ENCODE data around the gene FAM240A.
"Not testable (repeated sequence)": the region's sequence is repeated elsewhere in the genome, so short reads cannot be mapped to it uniquely, and the experiment has no call there.

FAM240A gene

DNA sequence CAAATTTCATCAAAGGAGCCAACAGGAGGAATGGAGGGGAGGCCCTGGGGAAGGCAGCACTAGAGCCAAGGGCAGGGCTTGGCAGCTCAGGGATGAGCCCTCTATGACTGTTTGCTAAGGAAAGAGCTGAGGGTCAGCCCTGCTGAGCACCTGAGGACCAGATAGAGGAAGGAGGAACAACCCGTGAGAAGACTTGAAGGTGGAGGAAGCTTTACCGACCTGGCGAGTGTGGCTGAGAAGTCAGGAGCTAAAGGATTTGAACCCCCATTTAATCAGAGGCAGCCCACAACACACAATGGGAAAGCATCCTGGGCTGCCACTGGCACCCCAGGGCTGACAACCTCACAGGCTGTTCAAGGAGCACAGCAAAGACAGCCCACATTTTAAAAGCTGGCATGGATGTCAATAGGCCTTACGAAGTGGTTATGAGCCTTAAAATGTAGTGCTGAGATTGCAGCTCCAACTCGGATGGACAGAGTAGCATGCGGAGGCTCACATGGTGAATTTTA is 25.5 kb upstream of the FAM240A start:
- DNase-seq (ENCODE audit: low spot score), result no peak

DNA sequence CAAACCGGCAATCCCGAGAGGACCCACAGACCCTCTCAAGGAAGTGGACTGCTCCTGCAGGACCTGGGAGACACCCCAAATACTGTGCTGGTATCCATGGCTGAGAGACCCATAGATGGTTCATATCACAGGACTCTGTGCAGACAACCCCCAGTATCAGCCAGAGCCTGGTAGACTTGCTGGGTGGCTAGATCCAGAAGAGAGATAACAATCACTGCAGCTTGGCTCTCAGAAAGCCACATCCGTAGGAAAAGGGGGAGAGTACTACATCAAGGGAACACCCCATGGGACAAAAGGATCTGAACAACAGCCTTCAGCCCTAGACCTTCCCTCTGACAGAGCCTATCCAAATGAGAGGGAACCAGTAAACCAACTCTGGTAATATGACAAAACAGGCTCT is 25.1 kb upstream of the FAM240A start:
- DNase-seq (ENCODE audit: low spot score), result not testable (repeated sequence)

DNA sequence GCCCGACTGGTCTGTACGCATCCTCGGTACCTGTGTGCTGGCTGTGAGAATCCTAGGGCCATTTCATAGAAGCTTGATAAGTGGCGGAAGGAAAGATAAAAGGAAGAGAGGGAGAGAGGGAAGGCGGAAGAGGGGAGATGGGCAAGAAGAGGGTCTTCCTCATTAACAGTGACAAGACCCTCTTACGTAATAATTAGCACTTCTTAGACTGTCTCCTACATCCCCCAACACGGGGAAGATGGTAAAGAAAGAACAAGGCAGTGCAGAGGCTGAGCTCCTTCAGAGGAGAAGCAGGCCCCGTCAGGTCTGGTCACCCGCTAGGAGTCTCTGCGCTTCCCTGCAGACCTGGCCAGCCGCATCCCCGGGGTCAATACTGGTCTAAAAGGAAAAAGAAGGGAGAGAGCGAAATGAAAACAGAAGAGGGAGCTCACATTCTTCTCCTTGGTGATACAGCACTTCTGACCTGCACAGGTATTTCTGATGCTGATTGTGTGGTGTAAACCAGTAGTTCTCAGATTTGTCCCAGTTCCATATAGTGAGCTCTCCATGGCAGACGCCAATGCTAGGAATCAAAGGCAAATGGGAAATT is 19.0 kb upstream of the FAM240A start:
- DNase-seq (ENCODE audit: low spot score), result no peak

DNA sequence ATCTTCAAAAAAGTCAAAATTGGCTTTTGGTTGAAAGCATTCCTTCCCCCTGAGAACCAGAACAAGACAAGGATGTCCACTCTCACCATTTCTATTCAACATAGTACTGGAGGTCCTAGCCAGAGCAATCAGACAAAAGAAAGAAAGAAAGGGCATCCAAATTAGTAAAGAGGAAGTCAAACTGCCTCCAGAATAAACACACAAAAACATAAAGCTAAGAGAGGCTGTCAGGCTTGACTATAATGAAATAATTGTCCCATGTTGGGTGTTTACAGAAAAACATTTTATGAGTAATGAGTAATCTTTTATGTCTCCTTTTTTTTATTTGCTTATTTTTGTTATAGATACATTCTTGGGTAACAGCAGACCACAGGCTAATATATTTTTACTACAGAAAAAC is 18.3 kb upstream of the FAM240A start:
- DNase-seq (ENCODE audit: low spot score), result no peak

DNA sequence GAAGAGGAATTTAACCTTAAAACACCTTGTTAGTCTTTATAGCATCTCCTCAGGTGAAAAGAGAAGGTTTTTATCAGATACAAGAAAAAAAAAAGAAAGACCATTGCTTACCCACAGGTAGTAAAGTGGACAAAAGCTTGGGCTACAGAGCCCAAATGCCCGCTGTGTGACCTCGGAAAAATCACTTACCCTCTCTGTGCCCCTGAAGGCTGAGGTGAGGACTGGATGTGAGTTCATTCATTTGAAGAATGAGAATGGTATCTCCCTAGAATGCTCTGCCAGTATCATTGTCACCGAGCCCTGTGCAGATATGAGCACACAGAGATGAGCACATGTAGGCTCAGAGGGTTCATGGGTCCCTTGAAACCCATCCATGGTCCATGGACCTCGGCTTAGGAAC is 17.6 kb upstream of the FAM240A start:
- DNase-seq (ENCODE audit: low spot score), result no peak

DNA sequence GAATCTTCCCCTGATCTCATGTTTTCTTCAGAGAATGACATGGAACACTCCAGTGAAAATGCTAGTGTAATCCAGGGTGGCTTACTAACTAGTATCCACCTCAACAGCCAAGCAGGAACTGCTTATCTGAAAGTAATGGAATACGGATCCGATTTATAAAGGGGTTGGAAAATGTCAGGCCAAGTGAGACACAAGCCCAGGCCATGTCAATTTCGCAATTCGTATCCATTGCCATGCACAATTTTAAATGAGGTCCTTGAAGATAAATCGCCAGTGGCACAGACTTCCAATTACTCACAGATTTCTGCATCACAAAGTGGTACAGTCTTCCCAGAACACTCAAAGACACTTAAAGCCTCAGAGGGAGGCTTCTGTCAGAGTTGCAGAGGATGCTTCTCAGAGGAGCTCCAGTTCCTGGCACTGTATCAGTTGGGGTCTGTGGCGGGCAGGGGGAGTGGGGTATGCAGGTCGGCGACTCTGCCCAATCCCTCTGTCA is 16.5 kb upstream of the FAM240A start:
- no peak for DNase-seq (ENCODE audit: low spot score)

DNA sequence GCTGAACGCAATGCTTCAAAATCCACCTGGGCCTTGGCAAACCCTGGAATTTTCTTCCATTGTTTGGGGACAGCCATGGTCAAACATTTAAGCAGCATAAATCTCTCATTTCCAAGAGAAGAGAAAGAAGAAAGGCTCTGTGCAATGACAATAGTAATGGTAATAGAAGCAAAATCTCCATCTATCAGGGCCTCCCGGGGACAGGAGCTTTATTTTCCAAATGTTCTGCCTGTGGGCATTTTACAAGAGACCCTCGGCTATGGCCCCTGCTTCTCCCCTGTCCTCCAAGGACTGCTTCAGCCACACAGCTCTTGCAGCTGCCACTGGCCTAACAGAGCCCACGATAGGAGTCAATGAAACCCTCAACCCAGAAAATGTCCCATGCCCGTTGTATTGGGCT is 12.7 kb upstream of the FAM240A start:
- no peak for DNase-seq (ENCODE audit: low spot score)

DNA sequence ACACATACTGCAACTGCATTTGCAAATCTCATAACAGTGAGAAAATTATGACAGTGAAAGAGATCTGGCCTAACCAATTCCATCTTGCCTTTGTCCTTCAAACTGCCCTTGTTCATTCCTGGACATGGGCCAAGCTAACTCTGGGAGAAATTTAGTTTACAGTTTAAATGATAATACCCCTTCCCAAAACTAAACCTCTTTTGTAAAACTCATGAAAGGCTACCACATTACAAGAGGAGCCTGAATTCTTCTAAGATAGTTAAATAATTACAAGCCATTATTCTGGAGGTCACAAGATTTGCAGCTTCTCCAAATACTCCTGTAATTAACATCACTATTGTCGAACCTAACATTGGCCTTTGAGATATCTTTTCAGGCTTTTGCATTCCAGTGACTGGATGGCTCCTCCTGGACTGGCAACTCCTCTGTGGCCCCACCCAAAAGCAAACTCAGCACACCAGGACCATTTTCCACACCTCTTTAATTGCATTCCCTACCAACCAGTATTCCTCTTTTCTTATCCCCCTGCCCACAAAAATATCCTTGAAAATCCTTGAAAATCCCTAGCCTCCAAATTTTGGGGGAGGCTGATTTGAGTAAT is 8.8 kb upstream of the FAM240A start:
- DNase-seq (ENCODE audit: low spot score), result no peak

DNA sequence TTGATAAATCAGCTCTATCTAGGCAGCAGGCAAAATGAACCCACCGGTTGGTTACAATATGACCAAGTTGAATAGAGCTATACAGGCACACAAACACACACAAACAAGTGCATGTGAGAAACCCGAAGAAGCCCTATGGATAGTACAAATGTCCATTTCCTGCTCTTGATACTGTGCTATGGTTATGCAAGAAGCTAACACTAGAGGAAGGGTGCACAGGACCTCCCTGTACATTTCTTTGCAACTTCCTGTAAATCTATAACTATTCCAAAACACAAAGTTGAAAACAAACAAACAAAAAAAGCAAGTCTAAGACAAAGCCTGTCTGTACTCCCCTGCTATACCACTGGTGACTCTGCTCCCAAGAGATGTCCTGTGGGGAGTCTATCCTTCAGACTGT is 8.2 kb upstream of the FAM240A start:
- DNase-seq (ENCODE audit: low spot score), result no peak

DNA sequence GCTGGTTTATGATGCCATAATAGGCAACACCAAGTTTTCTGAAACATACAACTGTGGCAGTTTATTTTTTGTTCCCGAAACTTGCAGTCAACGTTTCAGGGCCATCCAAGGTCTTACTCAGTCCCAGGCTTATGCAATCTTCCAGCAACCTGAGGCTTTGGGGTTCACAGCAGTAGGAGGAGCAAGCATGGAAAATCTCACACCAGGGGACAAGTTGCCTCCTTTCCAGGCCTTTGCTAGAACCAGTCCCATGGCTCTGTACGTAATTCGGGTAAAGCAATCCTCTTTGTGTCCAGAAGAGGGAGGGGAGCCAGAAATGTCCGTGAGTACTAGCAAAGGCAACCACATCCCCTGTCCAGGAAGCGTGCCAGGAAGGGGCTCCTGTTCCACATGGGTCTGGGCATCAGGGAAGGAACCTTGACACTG is 4.7 kb upstream of the FAM240A start:
- DNase-seq (ENCODE audit: low spot score), result no peak

DNA sequence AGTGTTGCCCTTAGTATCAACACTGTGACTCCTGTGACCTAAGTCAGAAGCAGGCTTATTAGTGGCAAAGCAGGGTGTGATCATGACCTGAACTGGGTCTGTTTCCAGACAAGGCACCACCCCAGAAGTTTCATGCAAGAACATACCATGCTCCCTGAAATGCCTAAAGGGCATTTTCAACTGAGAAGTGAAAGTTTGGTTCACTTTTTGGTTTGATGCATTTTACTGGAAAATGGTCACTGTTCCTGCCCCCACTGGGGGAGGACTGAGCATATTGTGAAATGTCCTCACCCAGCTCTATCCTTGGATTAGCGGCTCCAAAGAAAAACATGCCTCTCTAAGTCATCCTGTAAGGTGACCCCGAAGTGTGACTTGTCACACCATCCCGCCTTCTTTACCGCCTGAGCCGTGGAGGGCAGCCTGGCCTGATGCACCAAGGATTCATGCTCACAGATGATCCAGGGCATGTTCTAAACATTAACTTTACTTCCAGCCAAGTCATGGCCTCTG is 3.1 kb upstream of the FAM240A start:
- DNase-seq (ENCODE audit: low spot score), result no peak

DNA sequence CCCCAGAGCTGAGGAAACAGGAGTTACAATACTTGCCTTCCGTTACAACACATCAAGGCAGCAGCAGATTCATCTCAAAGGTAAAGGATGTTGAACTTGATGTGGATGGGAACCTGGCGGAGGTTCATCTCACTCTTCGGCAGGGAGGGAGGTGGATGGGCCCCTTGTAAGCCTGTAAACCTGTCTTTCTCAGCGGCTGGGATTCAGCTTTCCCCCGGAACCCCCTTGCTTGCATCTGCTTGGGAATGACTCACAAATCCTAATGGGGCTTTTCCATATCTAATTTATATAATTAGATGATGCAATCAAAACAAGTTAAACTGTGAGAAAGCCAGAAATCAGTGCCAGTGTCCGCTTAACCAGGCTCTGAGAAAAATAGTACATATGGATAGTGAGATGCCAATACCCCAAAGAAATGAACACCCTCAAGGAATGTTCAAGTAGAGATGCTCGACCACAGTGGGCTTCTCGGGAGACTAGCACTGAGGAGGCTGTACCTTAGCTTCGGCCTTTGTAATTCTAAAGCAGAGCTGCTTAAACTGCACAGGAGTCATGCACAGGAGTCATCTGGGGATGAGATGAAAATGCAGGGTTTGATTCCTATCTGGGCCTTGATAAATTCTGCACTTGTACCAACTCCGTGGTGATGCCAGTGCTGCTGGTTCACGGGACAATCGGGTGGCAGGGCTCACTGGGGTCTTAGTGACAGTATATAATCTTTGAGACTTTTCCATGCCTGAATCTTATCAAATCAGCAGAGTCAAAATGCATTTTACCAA is 2.2 kb upstream of the FAM240A start:
- no peak for DNase-seq (ENCODE audit: low spot score)

DNA sequence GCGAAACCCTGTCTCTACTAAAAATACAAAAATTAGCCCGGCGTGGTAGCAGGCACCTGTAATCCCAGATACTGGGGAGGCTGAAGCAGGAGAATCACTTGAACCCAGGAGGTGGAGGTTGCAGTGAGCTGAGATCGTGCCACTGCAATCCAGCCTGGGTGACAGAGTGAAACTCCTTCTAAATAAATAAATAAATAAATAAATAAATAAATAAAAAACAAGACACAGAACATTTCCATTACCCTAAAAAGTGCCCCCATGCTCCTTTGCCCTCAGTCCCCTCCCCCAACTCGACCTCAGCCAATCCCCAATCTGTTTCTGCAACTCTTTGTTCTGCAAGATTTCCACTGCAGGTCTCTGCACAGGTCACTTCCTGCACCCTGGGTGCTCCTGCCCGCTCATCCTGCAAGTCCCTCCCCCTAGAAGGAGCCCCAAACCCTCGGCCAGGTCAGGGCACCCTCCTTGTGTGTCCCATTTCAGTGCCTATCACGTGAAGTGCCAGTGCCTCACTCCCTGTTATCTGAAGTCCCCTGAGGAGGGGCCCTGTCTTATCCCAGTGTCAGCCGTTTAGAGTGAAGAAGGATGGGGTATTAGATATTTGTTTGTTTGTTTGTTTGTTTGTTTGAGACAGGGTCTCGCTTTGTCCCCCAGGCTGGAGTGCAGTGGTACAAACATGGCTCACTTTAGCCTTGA is 1.1 kb downstream of the FAM240A start:
- DNase-seq (ENCODE audit: low spot score), result no peak

DNA sequence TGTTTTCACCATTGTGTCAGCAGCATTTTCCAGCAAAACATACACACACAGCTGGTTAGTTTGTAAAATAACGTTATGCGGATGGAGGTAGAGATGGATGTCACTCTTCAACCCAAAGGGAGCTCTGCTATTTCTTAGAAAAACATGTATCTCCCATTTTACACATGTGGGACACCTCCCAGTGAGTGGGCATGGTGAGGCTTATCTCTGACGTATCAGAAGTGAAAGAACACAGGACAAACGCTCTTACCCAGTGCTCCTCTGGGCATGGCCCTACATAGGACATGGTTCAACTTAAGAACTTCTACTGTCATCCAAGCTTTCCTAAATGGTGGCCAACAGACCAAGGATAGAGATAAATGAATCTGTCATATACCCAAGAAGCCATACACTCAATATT is 2.1 kb downstream of the FAM240A start:
- DNase-seq (ENCODE audit: low spot score), result no peak

DNA sequence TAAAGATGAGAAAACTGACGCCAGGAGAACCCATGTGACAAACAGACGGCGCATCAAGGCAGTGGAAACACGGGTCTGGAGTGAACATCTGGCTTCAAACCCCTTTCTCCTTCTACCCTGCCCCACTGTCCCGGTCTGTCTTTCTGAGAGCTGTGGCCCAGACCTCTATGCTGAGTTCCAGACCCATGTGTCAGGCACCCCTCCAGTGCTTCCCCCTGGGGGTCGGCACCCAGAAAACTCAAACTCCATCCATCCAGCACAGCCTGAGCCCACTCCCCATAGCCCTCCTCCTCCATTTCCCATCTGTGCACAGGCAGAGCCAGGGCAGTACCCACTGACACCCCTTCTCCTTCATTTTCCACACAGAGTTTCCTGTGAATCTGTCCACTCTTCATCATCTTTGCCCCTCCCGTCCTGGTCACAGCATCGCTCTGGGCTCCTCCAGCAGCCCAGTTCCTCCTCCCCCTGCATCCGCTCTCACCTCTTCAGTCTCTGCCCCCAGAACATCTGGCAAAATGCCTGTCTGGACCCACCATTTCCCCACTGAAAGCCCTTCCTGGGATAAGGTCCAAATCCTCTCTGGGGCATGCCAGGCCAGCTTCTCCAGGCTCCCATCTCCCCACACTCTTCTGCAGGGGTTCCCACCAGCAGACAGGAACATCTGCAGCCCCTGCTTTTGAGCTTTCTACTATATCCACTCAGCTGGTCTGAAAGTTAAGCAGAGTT is 2.9 kb downstream of the FAM240A start:
- no peak for DNase-seq (ENCODE audit: low spot score)

DNA sequence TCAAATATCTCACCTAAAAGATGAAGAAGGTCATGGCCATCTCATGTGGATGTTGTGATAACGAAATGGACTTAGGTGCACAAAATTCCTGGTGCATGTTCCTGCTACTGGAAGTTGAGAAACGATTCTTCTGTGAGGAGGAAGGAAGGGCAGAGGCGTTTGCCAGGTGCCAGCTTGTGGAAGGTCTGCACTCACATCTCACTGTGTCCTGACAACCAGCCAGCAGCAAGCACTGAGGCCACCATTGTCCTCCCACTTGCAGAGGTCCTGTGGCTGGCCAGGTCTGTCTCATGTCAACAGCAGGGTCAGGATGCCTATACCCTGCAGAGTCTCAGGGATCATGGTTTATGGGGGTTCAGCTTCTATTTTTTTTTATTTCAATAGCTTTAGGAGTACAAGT is 3.7 kb downstream of the FAM240A start:
- no peak for DNase-seq (ENCODE audit: low spot score)

DNA sequence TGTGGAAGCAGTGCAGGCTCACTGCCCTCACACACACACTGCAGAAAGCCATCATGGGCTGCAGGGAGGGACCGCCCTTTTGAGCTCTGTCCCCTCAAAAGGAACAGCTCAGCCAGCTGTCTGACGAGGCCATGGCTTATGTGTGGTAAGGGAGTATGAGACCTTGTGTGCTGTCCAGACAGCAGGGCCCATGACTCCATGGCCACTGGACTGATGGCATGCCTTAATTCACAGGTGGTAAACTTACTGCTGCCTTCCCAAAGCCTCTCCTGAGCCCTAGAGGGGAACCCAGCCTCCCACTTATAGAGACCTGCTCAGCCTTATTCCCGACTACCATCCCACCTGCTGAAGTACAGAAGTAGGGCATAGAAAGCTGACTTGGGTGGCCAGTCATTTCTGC is 5.6 kb downstream of the FAM240A start:
- DNase-seq (ENCODE audit: low spot score), result no peak

DNA sequence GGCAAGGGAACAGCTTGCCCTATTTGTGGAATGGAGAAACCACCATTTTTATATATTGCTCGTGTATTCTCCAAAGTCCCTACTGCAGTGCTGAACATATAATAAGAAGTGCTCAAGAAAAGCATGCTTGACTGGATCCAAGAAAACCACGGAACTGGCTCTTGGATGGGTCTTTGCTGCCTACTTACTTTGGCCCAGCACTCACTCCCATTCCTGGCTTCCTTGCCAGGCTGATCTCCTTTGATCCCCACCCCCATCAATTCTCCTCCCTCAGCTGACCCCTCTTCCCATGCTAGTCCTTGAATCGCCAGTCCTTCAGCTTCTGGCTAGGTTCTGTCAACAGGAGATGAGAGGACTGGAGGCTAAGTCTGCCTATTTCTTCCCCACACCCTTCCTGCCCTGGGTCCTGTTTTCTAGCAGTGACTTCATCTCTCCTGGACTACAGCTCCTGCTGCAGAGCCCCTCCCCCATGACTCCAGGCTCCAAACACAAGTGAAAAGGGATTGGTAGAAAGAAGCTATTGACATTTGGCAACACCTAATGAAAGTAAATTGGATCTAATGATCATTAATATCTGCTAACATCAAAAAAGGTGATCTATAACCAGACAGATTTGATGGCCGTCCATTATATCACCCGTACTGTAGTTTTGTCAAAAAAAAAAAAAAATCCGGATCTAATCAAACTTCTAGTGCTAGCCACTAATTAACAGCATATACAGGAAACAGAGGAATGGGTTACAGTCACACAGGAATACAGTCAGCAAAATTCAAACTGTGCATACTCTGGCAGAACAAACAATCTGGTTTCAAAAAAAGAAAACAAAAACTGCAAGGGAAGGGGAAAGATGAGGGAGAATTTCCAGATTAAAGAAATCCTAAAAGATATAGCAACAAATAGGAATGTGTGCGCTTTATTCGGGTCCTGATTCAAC is 7.8 kb downstream of the FAM240A start:
- DNase-seq (ENCODE audit: low spot score), result no peak

DNA sequence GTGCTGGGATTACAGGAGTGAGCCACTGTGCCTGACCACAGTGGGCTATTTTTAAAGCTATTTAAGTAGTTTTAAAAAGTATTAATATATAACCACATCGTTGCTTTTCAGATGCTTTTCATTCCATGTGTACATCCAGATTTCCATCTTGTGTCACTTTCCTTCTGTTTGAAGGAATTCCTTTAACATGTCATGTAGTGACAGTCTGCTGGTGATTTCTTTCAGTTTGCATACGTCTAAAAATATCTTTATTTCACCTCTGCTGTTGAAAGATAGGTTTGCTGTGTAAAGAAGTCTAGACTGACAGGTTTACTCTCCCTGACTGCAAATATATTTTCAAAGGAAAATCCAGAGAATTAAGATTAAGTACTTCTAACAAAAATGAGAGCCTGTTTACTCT is 12.2 kb downstream of the FAM240A start:
- DNase-seq (ENCODE audit: low spot score), result no peak

DNA sequence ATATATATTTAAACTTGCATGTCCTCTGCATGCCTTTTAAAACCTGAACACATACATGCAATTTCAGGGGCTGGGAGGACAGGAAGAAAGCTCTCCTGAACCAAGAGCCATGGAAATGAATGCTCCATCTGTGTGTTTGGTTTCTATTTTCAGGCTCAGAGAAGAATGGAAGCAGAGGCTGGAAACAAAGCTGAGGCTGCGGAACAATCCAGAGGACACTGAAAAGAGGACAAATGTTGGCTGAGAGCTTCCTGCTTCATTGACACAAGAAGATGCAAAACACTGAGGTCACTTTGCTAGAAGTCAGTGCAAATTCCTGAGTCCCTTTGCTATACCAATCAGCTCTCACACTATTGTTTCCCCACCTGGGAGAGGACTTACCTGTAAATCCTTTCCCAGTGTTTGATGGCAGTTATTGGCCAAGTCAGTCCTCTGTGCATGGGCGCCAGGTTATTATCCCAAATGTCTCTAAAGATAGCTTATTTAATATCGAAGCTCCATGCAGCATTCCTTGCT is 12.7 kb downstream of the FAM240A start:
- no peak for DNase-seq (ENCODE audit: low spot score)
